GM19455 (cell line): ENCODE results near the gene OOSP4A.
"Not testable (repeated sequence)": the region's sequence is repeated elsewhere in the genome, so short reads cannot be mapped to it uniquely, and the experiment has no call there.

Experiments used
- ATAC-seq: cut with Tn5 transposase; IDR thresholded peaks from one replicate; pipeline ENCODE4 v1.9.1; 2021; ENCODE audit not compliant: unreplicated experiment

Gene OOSP4A

DNA sequence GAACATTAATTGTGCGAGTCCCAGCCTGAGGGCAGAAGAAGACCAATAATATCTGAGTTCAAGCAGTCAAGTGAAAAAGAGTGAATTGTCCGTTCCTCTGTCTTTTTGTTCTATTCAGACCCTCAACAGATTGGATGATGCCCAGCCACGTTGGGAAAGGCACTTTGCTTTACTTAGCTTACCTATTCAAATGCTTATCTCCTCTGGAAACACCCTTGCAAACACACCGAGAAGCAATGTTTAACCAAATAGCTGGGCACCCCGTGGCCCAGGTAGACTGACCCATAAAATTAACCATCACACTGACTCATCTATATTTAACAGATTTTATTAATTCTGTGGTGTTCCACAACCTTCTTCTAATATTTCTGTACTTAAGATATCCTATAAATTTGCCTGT is 9.3 kb downstream of the OOSP4A start:
- ATAC-seq = no peak

DNA sequence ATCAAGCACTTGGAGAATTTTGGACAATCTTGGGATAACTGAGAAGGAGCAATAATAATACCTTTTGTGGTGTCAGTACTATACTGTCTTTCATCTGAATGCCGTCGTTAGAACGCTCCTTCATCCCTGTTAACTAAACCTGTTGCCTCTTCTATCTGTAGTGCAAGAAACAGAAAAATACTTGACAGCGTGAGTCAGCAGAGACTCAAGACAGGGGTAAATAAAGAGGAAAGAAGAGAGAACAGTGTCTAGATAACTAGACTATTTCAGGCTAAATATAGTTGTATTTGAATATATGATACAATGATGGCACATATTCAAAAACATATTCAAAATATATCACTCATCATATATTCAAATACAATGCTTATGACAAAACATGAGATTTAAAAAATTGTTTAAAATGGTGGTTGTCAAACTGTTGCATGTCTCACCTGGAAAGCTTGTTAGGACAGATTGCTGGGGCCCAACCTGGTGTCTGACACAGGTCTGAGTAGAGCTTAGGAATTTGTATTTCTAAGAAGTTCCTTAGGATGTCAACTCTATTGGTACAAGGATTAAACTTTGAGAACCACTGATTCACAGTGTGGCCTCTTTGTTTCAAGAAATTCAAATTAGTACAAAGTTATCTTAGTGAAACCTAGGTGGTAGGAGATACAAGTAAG is 17.4 kb downstream of the OOSP4A start:
- ATAC-seq = no peak

GRCh38 chr11:59982037-59982436 is 18.2 kb downstream of the OOSP4A start:
- ATAC-seq = not testable (repeated sequence)

GRCh38 chr11:59983212-59983611 is 19.4 kb downstream of the OOSP4A start:
- no peak for ATAC-seq

- no peak for ATAC-seq
Observed at GRCh38 chr11:59984368-59984767, 20.5 kb downstream of the OOSP4A start.

DNA sequence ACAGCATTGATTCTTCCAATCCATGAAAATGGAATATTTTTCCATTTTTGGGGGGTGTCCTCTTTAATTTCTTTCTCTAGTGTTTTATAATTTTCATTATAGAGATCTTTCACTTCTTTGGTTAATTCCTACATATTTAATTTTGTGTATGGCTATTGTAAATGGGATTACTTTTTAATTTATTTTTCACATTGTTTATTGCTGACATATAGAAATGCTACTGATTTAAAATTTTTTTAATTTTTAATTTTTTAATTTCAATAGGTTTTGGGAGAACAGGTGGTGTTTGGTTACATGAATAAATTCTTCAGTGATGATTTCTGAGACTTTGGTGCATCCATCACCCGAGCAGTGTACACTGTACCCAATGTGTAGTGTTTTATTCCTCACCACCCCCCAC is 26.6 kb downstream of the OOSP4A start:
- ATAC-seq = no peak

DNA sequence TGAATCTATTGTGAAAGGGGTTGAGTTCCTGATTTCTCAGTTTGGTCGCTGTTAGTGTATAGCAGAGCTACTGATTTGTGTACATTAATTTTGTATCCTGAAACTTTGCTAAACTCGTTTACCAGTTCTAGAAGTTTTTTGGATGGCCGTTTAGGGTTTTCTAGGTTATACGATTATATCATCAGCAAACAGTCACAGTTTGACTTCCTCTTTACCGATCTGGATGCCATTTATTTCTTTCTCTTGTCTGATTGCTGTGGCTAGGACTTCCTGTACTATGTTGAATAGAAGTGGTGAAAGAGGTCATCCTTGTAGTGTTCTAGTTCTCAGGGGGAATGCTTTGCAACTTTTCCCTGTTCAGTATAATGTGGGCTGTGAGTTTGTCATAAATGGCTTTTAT is 28.6 kb downstream of the OOSP4A start:
- no peak for ATAC-seq

GRCh38 chr11:59997800-59998199 is 34.0 kb downstream of the OOSP4A start:
- ATAC-seq = no peak

DNA sequence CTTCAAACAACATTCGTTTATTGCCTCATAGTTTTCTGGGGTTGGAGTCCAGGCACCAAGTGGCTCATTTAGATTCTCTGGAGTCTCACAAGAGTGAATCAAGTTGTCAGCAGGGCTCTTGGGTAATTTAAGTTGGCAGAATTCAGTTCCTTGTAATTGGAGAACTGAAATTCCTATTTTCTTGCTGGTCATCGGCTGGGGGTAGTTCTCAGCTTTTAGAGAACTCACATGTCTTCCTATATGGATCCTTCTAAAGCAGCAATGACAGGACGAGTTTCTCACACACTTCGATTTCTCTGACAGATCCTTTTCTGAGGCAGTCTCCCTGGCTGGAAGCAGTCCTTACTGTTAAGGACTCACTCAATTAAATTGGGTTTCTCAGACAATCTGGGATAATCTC is 35.9 kb downstream of the OOSP4A start:
- ATAC-seq = no peak

DNA sequence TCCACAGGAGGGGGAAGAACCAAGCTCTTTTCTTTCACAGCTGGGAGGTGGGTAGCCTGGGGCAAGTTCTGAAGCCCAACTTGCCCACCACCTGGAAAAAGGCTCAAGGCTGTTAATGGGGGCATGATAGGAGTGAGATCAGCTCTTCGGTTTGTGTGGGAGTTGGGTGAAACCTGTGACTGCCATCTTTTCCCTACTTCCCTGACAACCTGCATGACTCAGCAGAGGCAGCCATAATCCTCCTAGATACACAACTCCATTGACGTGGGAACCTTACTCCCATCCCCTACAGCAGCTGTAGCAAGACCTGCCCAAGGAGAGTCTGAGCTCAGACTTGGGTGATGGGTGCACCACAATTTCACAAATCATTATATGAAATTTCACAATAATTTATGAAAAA is 39.9 kb downstream of the OOSP4A start:
- no peak for ATAC-seq

DNA sequence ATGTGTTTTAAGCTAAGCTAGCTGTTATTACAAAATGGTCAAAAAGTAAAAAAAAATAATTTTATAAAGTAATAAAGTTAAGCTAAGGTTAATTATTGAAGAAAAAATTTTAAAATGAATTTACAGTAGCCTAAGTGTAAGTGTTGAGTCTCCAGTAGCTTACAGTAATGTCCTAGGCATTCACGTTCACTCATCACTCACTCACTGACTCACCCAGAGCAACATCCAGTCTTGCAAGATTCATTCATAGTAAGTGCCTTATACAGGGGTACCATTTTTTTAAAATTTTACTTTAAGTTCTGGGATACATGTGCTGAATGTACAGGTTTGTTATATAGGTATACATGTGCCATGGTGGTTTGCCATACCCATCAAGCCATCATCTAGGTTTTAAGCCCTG is 41.5 kb downstream of the OOSP4A start:
- no peak for ATAC-seq

GRCh38 chr11:60016881-60017280 is 53.0 kb downstream of the OOSP4A start, which contains the start of gene OOSP4B:
OOSP4B (plus strand) TSS chr11:60017181.
- no peak for ATAC-seq

DNA sequence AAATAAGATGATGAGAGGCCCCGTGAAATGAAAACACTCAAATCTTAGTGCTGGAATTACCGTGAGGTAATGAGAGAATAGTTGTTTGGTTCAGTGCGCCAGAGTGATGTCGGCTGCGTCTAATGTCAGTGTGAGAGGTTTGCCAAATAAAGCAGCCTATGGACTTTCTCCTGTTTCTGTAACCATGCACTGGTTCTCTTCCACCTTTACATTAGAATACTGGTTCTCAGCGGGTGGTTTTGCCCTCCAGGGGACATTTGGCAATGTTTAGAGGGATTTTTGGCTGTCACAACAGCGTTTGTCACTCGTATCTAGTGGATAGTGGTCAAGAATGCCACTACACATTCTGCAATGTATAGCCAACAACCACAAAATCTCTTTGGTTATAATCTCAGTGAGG is 54.2 kb downstream of the OOSP4A start:
- ATAC-seq = no peak
